Measurements from ENCODE around the gene TXN.

GRCh38 chr9:110214090-110214489 lies 42.2 kb downstream of the TXN start:
- no peak for TF ChIP-seq CTCF (IDR thresholded peaks at IDR 0.05)
- TF ChIP-seq POLR2A (IDR thresholded peaks at IDR 0.05), result no peak
